Measurements from ENCODE around the gene TXNL1.

DNA sequence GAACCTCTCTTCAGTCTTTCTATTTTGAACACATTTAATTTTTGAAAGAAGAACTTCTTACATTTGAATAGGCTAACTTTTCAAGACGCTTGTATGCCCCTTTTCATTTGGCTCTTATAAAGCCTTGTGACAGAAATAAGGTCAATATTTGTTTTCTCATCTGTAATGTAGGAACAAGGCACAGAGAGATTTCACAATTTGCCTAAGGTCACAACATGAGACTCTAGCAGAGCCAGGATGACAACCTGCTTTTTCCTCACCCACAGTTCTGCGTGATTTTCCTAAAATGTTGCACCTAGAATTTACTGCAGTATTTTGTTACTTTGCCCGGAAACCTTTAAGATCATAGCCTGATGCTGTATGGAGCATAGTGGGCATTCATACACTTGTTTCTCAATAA is 67.4 kb downstream of the TXNL1 start:
- TF ChIP-seq, protein P1, sequence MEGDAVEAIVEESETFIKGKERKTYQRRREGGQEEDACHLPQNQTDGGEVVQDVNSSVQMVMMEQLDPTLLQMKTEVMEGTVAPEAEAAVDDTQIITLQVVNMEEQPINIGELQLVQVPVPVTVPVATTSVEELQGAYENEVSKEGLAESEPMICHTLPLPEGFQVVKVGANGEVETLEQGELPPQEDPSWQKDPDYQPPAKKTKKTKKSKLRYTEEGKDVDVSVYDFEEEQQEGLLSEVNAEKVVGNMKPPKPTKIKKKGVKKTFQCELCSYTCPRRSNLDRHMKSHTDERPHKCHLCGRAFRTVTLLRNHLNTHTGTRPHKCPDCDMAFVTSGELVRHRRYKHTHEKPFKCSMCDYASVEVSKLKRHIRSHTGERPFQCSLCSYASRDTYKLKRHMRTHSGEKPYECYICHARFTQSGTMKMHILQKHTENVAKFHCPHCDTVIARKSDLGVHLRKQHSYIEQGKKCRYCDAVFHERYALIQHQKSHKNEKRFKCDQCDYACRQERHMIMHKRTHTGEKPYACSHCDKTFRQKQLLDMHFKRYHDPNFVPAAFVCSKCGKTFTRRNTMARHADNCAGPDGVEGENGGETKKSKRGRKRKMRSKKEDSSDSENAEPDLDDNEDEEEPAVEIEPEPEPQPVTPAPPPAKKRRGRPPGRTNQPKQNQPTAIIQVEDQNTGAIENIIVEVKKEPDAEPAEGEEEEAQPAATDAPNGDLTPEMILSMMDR (IDR thresholded peaks at IDR 0.05; ENCODE audit: insufficient read depth, low read depth, low read length), result no peak
- no peak for TF ChIP-seq EZH2 (IDR thresholded peaks at IDR 0.05; ENCODE audit: insufficient read depth, low read length)

All from astrocyte (in vitro differentiated cells and primary cell).